Lower lobe of right lung (tissue), 2 donors: ENCODE results near the gene GLB1L2. TPM values are rescaled to one million over a fixed set of nuclear protein-coding genes. Genes with fewer than 3 reads are reported as not detected.
A peak's percentile ranks its signal among the peaks of the same experiment; 100 is the strongest.
"Not testable (repeated sequence)": the region's sequence is repeated elsewhere in the genome, so short reads cannot be mapped to it uniquely, and the experiment has no call there.

Experiments
- ATAC-seq, 2 donors: fragments of 200-7000 bp; cut with Tn5 transposase; one replicate each; pipeline ENCODE4 v1.9.1; 2020 to 2022; ENCODE audit warnings: mild to moderate bottlenecking in 2 of 2, moderate library complexity in 2 of 2
- DNase-seq: peaks from one replicate; pipeline ENCODE4 v3.0.0-alpha.2; 2020
- H3K27ac ChIP-seq: fragments of 200-600 bp; one replicate; pipeline ENCODE4 v1.8.0; 2022
- H3K27me3 ChIP-seq: fragments of 200-600 bp; one replicate; pipeline ENCODE4 v1.8.0; 2022; ENCODE audit warnings: low read depth
- H3K36me3 ChIP-seq: fragments of 200-600 bp; one replicate; pipeline ENCODE4 v1.8.0; 2022; ENCODE audit warnings: mild to moderate bottlenecking
- H3K4me1 ChIP-seq: fragments of 200-600 bp; one replicate; pipeline ENCODE4 v1.8.0; 2022
- H3K4me3 ChIP-seq: fragments of 200-600 bp; one replicate; pipeline ENCODE4 v1.8.0; 2022; ENCODE audit warnings: mild to moderate bottlenecking
- H3K9me3 ChIP-seq: fragments of 200-600 bp; one replicate; pipeline ENCODE4 v1.8.0; 2022
- intact Hi-C: fragments of 100-400 bp; cut with DNase I; formaldehyde crosslinking; loops from one replicate; pipeline ENCODE4 v1.11.0; 2022
- long read RNA-seq: library from polyadenylated mRNA; unstranded; transcript quantifications from one replicate; pipeline ENCODE4 v2.0.0, GENCODE V29; 2021
- total RNA-seq: library from RNA; stranded (reverse); fragmentation: NEBNext Ultra II Directional; extraction: Animal tissue kit (Norgen Biotek cat#: 25700); gene quantifications from one replicate; pipeline ENCODE4 v1.2.1, GENCODE V29; 2021
- TF ChIP-seq, protein P1 (sequence below): fragments of 200-600 bp; IDR thresholded peaks from one replicate; pipeline ENCODE4 v1.8.0; 2022; ENCODE audit warnings: antibody characterized with exemption, mild to moderate bottlenecking
- donor health status: DM: no; HTN: yes; CAD: no; lungs with severe emphysema.

GLB1L2 gene, protein sequence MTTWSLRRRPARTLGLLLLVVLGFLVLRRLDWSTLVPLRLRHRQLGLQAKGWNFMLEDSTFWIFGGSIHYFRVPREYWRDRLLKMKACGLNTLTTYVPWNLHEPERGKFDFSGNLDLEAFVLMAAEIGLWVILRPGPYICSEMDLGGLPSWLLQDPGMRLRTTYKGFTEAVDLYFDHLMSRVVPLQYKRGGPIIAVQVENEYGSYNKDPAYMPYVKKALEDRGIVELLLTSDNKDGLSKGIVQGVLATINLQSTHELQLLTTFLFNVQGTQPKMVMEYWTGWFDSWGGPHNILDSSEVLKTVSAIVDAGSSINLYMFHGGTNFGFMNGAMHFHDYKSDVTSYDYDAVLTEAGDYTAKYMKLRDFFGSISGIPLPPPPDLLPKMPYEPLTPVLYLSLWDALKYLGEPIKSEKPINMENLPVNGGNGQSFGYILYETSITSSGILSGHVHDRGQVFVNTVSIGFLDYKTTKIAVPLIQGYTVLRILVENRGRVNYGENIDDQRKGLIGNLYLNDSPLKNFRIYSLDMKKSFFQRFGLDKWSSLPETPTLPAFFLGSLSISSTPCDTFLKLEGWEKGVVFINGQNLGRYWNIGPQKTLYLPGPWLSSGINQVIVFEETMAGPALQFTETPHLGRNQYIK
- total RNA-seq = 5.1 TPM
- long read RNA-seq, partial matches to known transcripts = 0 of 11 reads
- long read RNA-seq, other reads (novel, unspliced or antisense) = 7 of 11 reads

DNA sequence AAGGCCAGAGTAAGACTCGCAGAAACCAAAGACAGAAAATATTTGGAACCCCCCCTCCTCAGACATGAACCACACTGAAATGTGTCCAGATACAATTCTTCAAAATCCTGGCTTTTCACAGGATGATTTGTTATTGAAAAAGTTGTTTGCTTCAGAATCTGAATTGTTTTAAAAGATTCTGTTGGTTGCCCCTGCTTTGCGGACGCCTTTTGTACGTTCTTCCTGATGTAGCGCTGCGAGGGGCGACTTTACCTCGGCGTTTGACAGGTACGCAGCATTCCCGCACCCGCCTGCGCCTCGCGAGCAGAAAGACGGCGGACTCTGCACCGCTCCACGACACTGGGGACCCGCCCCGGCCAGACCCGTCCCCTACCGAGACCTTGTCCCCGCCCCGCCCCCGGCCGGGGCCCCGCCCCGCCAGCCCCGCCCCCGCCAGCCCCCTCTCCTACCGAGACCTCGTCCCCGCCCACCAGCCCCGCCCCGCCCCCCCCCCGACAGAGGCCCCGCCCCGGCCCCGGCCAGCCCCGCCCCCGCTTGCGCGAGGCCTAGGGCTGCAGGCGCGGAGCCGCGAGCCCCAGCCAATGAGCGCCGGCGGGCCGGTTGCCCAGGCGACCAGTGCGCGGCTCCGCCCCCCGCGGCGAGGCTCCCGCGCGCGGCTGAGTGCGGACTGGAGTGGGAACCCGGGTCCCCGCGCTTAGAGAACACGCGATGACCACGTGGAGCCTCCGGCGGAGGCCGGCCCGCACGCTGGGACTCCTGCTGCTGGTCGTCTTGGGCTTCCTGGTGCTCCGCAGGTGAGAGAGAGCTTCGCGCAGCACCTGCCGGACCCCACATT, at the start of gene GLB1L2:
TSS of gene GLB1L2 (plus strand) at position 635 of the 835 bp plus-strand sequence. CDS start at position 709, 74 bp downstream.
- TF ChIP-seq, protein P1, sequence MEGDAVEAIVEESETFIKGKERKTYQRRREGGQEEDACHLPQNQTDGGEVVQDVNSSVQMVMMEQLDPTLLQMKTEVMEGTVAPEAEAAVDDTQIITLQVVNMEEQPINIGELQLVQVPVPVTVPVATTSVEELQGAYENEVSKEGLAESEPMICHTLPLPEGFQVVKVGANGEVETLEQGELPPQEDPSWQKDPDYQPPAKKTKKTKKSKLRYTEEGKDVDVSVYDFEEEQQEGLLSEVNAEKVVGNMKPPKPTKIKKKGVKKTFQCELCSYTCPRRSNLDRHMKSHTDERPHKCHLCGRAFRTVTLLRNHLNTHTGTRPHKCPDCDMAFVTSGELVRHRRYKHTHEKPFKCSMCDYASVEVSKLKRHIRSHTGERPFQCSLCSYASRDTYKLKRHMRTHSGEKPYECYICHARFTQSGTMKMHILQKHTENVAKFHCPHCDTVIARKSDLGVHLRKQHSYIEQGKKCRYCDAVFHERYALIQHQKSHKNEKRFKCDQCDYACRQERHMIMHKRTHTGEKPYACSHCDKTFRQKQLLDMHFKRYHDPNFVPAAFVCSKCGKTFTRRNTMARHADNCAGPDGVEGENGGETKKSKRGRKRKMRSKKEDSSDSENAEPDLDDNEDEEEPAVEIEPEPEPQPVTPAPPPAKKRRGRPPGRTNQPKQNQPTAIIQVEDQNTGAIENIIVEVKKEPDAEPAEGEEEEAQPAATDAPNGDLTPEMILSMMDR = no peak
- peak within 1 kb of the TSS; percentile 63 for H3K4me3 ChIP-seq
- H3K4me1 ChIP-seq = peaks cover 17% of the 10 kb centered on the region
- peak; percentile 95 to 96 for ATAC-seq
- no peaks in the 10 kb centered on the region for H3K36me3 ChIP-seq
- H3K27ac ChIP-seq = no peak within 1 kb of the TSS
- peak; percentile 79 for DNase-seq
- intact Hi-C loops = no loop called here
- H3K9me3 ChIP-seq = no peaks in the 10 kb centered on the region
- H3K27me3 ChIP-seq = peaks cover 24% of the 10 kb centered on the region

DNA sequence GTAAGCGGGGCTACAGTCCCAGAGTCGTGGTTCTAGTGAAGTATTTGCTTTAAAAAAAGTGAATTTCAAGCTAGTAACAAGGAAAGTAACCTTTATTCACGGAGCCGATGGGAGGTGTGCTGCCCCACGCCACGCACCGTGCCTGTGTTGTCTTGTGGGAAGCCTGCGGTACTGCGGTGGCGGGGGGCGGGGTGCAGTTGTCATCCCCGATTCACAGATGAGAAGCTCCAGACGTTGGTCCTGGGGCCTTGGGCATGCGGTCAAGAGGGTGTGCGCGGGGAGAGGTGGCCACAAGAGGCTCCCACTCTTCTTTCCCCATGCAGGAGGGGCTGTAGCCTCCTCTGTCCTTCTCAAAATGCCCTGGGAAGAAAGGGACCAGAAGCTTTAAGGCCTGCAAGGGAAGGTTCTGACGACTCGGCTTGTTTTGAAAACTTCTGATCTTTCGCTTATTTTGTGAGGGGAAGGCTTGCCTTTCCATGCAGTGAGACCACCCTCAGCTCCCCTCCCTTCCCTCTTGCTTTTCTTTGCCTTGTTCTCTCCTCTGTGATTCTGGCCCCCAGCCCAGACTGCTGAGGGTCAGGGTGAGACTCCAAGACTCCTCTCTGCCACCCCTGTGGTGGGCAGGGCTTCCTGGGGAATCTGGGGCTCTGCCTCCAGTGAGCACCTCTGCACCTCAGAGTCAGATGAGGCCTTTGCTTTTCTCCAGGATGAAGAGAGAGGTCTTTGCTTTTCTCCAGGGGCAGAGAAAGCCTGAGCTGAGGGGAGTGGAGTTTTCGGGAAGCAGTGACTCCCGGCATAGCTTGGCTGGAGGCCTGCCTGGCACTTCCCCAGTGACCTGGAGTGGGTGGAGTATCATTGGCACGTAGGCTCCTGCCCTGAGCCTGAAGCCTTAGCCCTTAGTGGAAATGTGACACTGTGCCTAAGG, 49.4 kb upstream of the GLB1L2 start:
- H3K27ac ChIP-seq = no peak overlapping the region
- H3K4me1 ChIP-seq = no peaks in the 10 kb centered on the region
- no peaks in the 10 kb centered on the region for H3K36me3 ChIP-seq
- H3K27me3 ChIP-seq = peaks cover 33% of the 10 kb centered on the region
- no peak overlapping the region for H3K4me3 ChIP-seq
- intact Hi-C loops = no loop called here
- DNase-seq (no peak), ATAC-seq (peak; percentile 71 to 88)
- TF ChIP-seq, protein P1 = no peak
- no peaks in the 10 kb centered on the region for H3K9me3 ChIP-seq

DNA sequence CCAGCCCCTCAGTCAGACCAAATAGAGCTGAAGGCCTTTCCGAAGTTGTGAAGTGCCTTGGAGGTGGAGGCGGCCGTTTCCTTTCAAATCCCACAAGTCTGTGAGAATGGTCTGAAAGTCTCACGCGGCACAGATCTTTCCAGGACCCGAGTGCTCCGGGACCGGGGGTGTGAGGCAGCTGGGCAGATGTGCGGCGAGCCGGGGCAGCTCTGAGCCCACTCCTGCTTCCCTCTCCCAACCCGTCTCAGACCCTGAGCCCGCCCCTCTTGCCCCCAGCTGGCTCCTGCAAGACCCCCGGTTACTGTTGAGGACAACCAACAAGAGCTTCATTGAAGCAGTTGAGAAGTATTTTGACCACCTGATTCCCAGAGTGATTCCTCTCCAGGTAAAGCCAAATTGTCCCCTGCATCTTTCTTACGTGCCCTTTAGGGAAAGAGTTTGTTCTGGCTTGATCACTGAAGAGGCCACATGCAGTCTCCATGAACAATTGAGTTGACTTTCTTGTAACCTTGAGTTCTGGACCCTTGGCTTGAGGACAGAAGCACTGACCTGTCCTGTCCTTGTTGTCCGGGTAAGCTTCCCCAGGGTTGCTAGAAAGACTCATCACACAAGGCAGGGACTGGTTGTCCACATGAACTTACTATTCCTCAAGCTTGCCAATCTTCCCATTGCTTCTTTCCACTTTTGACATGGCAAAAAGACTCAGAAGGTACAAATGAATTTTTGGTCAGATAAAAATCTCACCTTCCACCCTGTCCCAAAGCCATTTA, 48.1 kb upstream of the GLB1L2 start:
- Histone ChIP-seq H3K27me3 (peaks cover 20% of the 10 kb centered on the region), H3K27ac (no peak overlapping the region), H3K9me3 (no peaks in the 10 kb centered on the region), H3K4me3 (no peak overlapping the region), H3K36me3 (no peaks in the 10 kb centered on the region), H3K4me1 (no peaks in the 10 kb centered on the region)
- intact Hi-C loops = no loop called here
- DNase-seq (no peak), ATAC-seq (no peak)
- TF ChIP-seq, protein P1 = no peak

DNA sequence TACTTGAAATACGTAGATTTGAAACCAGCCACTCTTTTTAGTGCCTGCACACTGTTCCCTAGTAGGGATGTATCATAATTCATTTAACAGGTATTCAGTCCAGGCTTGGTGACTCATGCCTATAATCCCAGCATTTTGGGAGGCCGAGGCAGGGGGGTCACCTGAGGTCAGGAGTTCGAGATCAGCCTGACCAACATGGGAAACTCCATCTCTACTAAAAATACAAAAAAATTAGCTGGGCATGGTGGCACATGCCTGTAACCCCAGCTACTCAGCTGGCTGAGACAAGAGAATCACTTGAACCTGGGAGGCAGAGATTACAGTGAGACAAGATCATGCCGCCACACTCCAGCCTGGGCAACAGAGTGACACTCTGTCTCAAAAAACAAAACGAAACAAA, 47.4 kb upstream of the GLB1L2 start:
- ATAC-seq, H3K36me3 ChIP-seq, intact Hi-C loops: not testable (repeated sequence)

DNA sequence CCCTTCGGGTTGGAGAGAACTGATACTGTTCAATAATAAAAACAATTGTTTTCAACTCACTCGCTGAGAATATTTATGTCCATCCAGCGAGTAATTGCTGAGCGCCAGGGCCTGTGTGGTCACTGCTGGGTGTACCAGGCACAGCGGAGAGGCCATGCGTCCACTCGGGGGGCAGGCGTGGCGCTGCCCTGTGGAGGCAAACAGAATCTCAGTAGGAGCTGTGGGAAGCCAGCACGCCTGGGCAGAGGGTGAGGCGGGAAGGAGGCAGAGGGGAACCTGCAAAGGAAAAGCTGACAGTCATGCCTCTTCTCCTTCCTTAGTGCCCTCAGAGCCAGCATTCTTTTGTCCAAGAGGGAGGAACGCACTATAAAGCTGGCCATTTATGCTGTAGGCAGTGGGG, 44.2 kb upstream of the GLB1L2 start:
- DNase-seq = no peak
- Histone ChIP-seq H3K27me3 (no peaks in the 10 kb centered on the region), H3K4me1 (no peaks in the 10 kb centered on the region), H3K9me3 (no peaks in the 10 kb centered on the region), H3K36me3 (no peaks in the 10 kb centered on the region), H3K27ac (no peak overlapping the region), H3K4me3 (no peak overlapping the region)
- ATAC-seq = no peak
- intact Hi-C loops = no loop called here
- TF ChIP-seq, protein P1 = no peak

More for the DNA sequence above, 47.4 kb upstream of the GLB1L2 start:
- not testable (repeated sequence) for H3K4me3 ChIP-seq, DNase-seq, H3K27ac ChIP-seq, H3K4me1 ChIP-seq, H3K9me3 ChIP-seq
- H3K27me3 ChIP-seq = peaks cover 13% of the 10 kb centered on the region
